ENCODE data around the gene CA14. TPM values are rescaled to one million over a fixed set of nuclear protein-coding genes. Genes with fewer than 3 reads are reported as not detected.

The CA14 gene
- total RNA-seq, 1 experiment from 2014 or later, result 1.7 TPM

- H3K4me3 ChIP-seq, result no peak overlapping the region
- H3K4me2 ChIP-seq, result no peak overlapping the region
- CTCF ChIA-PET, result no interaction called here
- H3K27me3 ChIP-seq (ENCODE audit: insufficient read depth, low read depth), result no peaks in the 10 kb centered on the region
- peaks cover 21% of the 10 kb centered on the region for H3K4me1 ChIP-seq (replicated peaks; ENCODE audit: insufficient read depth)
- H3K79me2 ChIP-seq (ENCODE audit: low read depth), result peaks cover 32% of the 10 kb centered on the region
- BruUV-seq (replicated peaks), result no TSS peak
- POLR2A ChIA-PET (ENCODE audit: unreplicated experiment), result no interaction called here
- TF ChIP-seq EZH2 (IDR thresholded peaks at IDR 0.05; ENCODE audit: low read depth), result no peak
- TF ChIP-seq, protein P1, sequence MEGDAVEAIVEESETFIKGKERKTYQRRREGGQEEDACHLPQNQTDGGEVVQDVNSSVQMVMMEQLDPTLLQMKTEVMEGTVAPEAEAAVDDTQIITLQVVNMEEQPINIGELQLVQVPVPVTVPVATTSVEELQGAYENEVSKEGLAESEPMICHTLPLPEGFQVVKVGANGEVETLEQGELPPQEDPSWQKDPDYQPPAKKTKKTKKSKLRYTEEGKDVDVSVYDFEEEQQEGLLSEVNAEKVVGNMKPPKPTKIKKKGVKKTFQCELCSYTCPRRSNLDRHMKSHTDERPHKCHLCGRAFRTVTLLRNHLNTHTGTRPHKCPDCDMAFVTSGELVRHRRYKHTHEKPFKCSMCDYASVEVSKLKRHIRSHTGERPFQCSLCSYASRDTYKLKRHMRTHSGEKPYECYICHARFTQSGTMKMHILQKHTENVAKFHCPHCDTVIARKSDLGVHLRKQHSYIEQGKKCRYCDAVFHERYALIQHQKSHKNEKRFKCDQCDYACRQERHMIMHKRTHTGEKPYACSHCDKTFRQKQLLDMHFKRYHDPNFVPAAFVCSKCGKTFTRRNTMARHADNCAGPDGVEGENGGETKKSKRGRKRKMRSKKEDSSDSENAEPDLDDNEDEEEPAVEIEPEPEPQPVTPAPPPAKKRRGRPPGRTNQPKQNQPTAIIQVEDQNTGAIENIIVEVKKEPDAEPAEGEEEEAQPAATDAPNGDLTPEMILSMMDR (conservative IDR thresholded peaks at IDR 0.05), result no peak
- H3F3A ChIP-seq (ENCODE audit: insufficient read depth, low read depth), result peaks cover 30% of the 10 kb centered on the region
- H3K36me3 ChIP-seq (ENCODE audit: low read depth), result no peaks in the 10 kb centered on the region
- H4K20me1 ChIP-seq (ENCODE audit: insufficient read depth), result no peaks in the 10 kb centered on the region; the same call in 1 of the 2 replicates
- intact Hi-C loops (cut with micrococcal nuclease; ENCODE audit: unreplicated experiment), result no loop called here
- no peak for DNase-seq
- H3K9me2 ChIP-seq (ENCODE audit: insufficient read depth), result no peaks in the 10 kb centered on the region
- H3K9me3 ChIP-seq (ENCODE audit: insufficient read depth, low read depth), result no peaks in the 10 kb centered on the region
- H2AFZ ChIP-seq, result no peak overlapping the region
- H3K27ac ChIP-seq, result no peak overlapping the region
Measured at GRCh38 chr1:150237746-150238145, 19.8 kb upstream of the CA14 start.

DNA sequence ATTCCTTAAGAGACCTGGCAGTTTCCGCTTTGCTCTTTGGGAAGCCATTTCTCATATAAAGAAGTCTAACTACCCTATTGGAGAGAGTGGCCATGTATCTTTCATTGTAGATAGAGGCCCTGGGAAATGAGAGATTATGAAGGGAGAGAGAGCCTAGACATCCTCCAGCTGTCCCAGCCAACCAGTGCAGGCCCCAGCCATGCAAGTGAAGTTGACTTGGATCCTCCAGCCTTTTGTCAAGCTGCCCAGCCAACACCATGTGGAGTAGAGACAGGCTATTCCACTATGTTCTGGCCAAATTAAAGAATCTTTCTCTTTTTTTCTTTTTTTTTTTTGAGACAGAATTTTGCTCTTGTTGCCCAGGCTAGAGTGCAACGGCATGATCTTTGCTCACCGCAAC lies 14.6 kb upstream of the CA14 start:
- intact Hi-C loops (cut with micrococcal nuclease; ENCODE audit: unreplicated experiment), result no loop called here
- no peaks in the 10 kb centered on the region for H3K79me2 ChIP-seq (ENCODE audit: low read depth)
- CTCF ChIA-PET, result no interaction called here

DNA sequence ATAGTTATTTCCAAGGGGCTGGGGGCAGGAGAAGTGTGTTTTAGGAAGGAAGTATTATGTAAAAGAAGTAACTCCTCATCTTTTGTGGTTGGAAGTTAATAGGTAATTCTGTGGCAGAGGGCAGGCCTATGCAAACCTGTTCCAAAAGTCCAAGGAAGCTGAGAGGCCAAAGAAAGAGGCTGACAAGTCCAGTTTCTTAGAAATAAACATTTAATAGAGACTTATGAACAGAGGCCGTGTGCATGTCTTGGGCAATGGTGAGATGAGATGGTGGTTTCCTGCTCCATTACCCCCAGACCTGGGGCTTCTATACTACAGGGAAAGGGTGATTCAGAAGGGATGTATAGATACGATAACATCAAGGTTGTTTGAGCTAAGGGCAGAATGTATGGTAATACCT lies 7.6 kb upstream of the CA14 start:
- H3K9me3 ChIP-seq (ENCODE audit: insufficient read depth, low read depth), result no peaks in the 10 kb centered on the region
- no peaks in the 10 kb centered on the region for H4K20me1 ChIP-seq (ENCODE audit: insufficient read depth)
- H3K27me3 ChIP-seq (ENCODE audit: insufficient read depth, low read depth), result no peaks in the 10 kb centered on the region
- H3K79me2 ChIP-seq (ENCODE audit: low read depth), result no peaks in the 10 kb centered on the region
- no peaks in the 10 kb centered on the region for H3K36me3 ChIP-seq (ENCODE audit: low read depth)
- no peaks in the 10 kb centered on the region for H3K4me1 ChIP-seq (replicated peaks; ENCODE audit: insufficient read depth)
- no peak overlapping the region for H3K4me2 ChIP-seq
- DNase-seq, result no peak
- H2AFZ ChIP-seq, result no peak overlapping the region
- H3K27ac ChIP-seq, result no peak overlapping the region
- CTCF ChIA-PET, result no interaction called here
- POLR2A ChIA-PET (ENCODE audit: unreplicated experiment), result interaction anchor here (0.6 kb wide), 1 partner anchor 800 kb away, joined by 8 read pairs; no protein-coding TSS in a partner anchor
- intact Hi-C loops (cut with micrococcal nuclease; ENCODE audit: unreplicated experiment), result loop anchor here (10.0 kb wide), 2 partner anchors 115 to 725 kb away; partner anchors contain the start of genes CERS2 and RPRD2
- TF ChIP-seq, protein P1 (conservative IDR thresholded peaks at IDR 0.05), result no peak
- no peak for TF ChIP-seq EZH2 (IDR thresholded peaks at IDR 0.05; ENCODE audit: low read depth)
- BruUV-seq (replicated peaks), result no TSS peak
- H3K9me2 ChIP-seq (ENCODE audit: insufficient read depth), result no peaks in the 10 kb centered on the region
- H3F3A ChIP-seq (ENCODE audit: insufficient read depth, low read depth), result no peaks in the 10 kb centered on the region; the same call in 1 of the 2 replicates
- H3K4me3 ChIP-seq, result no peak overlapping the region

More for the DNA sequence above, 14.6 kb upstream of the CA14 start:
- Histone ChIP-seq H3K9me3 (ENCODE audit: insufficient read depth, low read depth) (no peaks in the 10 kb centered on the region), H3F3A (ENCODE audit: insufficient read depth, low read depth) (no peaks in the 10 kb centered on the region), H3K4me1 (replicated peaks; ENCODE audit: insufficient read depth) (no peaks in the 10 kb centered on the region), H4K20me1 (ENCODE audit: insufficient read depth) (no peaks in the 10 kb centered on the region), H3K9me2 (ENCODE audit: insufficient read depth) (no peaks in the 10 kb centered on the region), H3K36me3 (ENCODE audit: low read depth) (no peaks in the 10 kb centered on the region), H3K27ac (no peak overlapping the region), H3K4me2 (no peak overlapping the region), H2AFZ (no peak overlapping the region), H3K4me3 (no peak overlapping the region), H3K27me3 (ENCODE audit: insufficient read depth, low read depth) (no peaks in the 10 kb centered on the region)
- POLR2A ChIA-PET (ENCODE audit: unreplicated experiment), result no interaction called here
- DNase-seq, result no peak
- TF ChIP-seq, protein P1 (conservative IDR thresholded peaks at IDR 0.05), result no peak
- BruUV-seq (replicated peaks), result no TSS peak
